Measurements from ENCODE around the gene TRIM47.

TRIM47 gene

GRCh38 chr17:75830164-75831031 is 48.0 kb downstream of the TRIM47 start:
- DNase-seq (ENCODE audit: low read depth), result peak; percentile 36

- DNase-seq (ENCODE audit: low read depth), result no peak
These were observed 48.6 kb downstream of the TRIM47 start for GRCh38 chr17:75829747-75830146.

GRCh38 chr17:75828741-75829140 is 49.6 kb downstream of the TRIM47 start:
- no peak for DNase-seq (ENCODE audit: low read depth)

- DNase-seq (ENCODE audit: low read depth), result no peak
These were observed 50.3 kb downstream of the TRIM47 start for GRCh38 chr17:75828076-75828400.

GRCh38 chr17:75827308-75828075 is 50.9 kb downstream of the TRIM47 start:
- peak; percentile 56 for DNase-seq (ENCODE audit: low read depth)

GRCh38 chr17:75826561-75827307 is 51.6 kb downstream of the TRIM47 start:
- DNase-seq (ENCODE audit: low read depth), result no peak

- no peak for DNase-seq (ENCODE audit: low read depth)
These were observed 52.5 kb downstream of the TRIM47 start for GRCh38 chr17:75825748-75826370.

- no peak for DNase-seq (ENCODE audit: low read depth)
These were observed 53.2 kb downstream of the TRIM47 start for GRCh38 chr17:75825149-75825552.

GRCh38 chr17:75824666-75825065 is 53.7 kb downstream of the TRIM47 start:
- no peak for DNase-seq (ENCODE audit: low read depth)
